HG02623 (cell line): Measurements from ENCODE around the gene CFI.

Experiments used
- ATAC-seq: cut with Tn5 transposase; IDR thresholded peaks from one replicate; pipeline ENCODE4 v1.9.1; 2021; ENCODE audit warnings: moderate library complexity; ENCODE audit not compliant: unreplicated experiment

CFI gene

GRCh38 chr4:109801895-109802319, at the start of gene CFI:
Gene CFI, minus strand, starts transcription at chr4:109801999. Its CDS starts 28 bp downstream, at chr4:109801971.
- no peak for ATAC-seq

GRCh38 chr4:109850601-109851000, 48.8 kb upstream of the CFI start:
- ATAC-seq, result no peak

GRCh38 chr4:109848501-109848900, 46.7 kb upstream of the CFI start:
- ATAC-seq, result no peak

DNA sequence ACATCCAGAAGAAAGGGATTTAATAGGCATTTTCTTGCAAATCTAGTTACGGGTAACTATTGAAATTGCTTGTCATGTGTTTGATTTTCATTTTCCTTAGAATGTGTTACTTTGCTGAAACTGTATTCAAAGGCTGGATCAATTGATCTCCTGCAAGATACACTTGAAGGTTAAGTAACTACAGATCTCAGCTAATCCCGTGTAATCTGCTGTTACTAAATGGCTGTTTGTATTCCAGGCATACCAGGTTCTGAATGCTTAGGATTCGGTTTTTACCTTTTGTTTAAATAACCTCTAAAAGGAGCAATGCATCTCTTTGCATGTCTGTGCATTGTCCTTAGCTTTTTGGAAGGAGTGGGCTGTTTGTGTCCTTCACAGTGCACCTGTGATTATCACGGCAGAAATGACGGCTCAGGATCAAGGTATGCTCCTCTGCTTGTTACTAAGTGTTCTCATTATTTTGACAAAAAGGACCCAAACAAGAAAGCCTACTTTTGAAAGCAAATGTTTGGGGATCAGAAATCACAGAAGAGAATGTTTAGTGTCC, 46.2 kb upstream of the CFI start, which contains the start of gene LRIT3:
Gene LRIT3 (plus strand): TSS at position 212 of the 547 bp plus-strand sequence. CDS start 95 bp downstream, at position 307.
- ATAC-seq, result no peak

DNA sequence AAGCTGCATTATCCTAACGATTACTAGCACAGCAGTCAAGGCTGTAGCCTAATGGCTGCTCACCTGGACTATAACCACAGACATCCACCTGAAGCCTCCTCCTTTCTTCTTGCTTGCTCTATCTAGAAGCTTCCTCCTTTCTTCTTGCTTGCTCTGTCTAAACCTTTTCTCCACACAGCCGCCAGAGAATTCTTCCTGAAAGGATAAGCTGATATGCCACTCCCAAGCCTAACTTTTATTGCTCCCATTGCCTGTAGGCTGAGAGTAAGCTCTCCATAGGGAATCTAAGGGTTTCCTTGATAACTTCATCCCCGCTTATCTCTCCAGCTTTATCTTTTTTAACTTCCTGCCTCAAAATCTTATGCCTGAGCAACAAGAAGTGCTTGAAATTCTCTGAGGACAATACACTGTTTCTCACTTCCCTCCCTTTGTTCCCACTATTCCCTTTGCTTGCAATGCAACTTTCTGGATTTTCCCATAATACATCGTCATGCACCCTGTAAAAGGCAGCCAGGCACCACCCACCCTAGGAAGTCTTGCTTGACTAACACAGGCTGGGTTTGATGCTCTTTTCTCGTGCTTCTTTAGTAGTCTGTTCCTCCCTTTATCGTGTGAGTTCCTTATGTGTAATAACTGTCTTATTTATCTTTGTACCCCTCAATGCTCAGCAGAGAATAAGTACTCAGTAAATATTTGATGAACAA, 44.7 kb upstream of the CFI start:
- no peak for ATAC-seq

DNA sequence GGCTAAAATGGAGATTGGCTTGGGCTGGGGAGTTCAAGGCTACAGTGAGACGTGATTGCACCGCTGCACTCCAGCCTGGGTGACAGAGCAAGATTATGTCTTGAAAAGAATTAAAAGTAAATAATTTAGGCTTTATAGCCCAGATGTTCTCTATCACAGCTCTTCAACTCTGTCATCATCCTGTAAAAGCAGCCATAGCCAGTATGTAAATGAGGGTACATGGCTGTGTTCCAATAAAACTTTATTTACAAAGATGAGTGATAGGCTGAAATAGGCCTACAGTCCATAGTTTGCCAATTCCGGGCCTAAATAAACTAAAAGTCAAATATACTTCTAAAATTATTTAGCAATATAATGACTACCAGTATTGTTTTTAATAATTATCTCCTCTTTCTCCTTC, 35.2 kb upstream of the CFI start:
- no peak for ATAC-seq

DNA sequence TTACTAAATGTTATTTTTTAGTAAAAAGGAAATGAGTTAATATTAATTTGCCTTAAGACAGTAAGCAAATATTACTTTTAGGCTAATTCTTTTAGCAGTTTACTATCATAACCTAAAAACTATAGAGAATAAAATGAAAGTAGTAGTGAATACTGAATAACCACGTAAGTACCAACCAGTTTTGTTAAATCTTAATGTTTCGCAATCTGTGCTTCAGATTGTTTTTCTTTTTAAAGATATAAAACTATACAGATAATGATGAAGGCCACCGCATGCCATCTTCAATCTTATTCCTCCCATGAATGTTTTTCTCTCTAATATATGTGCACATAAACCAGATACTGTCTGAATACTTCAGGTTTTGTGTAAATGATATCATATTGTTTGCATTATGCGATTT, 32.0 kb upstream of the CFI start:
- no peak for ATAC-seq

DNA sequence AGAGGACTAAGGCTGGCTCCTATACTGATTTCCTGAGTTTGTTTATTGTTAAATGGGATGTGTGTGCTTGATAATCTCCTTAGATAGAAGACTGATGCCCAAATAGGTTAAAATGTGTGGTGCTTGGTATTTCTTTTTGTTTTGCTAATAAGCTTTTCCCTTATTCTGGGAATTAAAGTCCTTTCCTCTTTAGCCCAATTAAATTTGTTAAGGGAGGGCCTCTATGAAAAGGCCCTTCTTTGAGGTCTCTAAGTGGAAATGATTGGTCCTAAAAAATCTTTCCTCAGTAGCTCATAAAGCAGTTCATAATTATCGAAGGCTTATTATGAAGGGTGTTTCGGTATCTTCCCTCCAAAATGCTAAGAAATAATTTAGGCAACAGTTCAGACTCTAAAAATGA, 25.9 kb upstream of the CFI start, which contains the start of gene RRH:
Gene RRH (plus strand): TSS at position 301 of the 400 bp plus-strand sequence. CDS start 56 bp downstream, at position 357.
- no peak for ATAC-seq

- ATAC-seq, result peak; percentile 67
Observed at GRCh38 chr4:109826719-109827118, 24.9 kb upstream of the CFI start.

DNA sequence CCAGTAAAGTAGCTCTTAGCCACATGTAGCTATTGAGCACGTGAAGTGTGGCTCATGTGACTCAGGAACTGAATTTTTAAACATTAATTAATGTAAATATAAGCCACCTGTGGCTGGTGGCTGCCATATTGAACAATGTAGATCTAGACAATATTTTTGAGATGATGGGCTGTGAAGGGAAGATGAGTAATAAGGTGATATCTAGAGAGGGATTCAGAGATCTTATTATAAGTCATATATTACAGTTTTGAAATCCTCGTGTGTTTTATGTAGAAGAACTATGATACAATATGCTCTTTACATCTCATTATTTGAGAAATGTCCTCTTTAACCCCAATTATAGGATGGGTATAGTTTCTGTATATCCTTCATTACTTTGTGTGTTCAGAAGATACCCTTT, 19.4 kb upstream of the CFI start:
- ATAC-seq, result no peak

- ATAC-seq, result no peak
Observed at GRCh38 chr4:109820563-109820962, 18.8 kb upstream of the CFI start.

- no peak for ATAC-seq
Observed at GRCh38 chr4:109818268-109818667, 16.5 kb upstream of the CFI start.

- no peak for ATAC-seq
Observed at GRCh38 chr4:109816894-109817293, 15.1 kb upstream of the CFI start.

GRCh38 chr4:109816082-109816442, 14.3 kb upstream of the CFI start:
- ATAC-seq, result no peak

GRCh38 chr4:109815151-109816081, 13.6 kb upstream of the CFI start, which contains the start of gene GAR1:
Gene GAR1, plus strand, starts transcription at chr4:109815762. Its CDS starts 403 bp downstream, at chr4:109816165.
- ATAC-seq, result peak; percentile 99

GRCh38 chr4:109811707-109812106, 9.9 kb upstream of the CFI start:
- ATAC-seq, result no peak

DNA sequence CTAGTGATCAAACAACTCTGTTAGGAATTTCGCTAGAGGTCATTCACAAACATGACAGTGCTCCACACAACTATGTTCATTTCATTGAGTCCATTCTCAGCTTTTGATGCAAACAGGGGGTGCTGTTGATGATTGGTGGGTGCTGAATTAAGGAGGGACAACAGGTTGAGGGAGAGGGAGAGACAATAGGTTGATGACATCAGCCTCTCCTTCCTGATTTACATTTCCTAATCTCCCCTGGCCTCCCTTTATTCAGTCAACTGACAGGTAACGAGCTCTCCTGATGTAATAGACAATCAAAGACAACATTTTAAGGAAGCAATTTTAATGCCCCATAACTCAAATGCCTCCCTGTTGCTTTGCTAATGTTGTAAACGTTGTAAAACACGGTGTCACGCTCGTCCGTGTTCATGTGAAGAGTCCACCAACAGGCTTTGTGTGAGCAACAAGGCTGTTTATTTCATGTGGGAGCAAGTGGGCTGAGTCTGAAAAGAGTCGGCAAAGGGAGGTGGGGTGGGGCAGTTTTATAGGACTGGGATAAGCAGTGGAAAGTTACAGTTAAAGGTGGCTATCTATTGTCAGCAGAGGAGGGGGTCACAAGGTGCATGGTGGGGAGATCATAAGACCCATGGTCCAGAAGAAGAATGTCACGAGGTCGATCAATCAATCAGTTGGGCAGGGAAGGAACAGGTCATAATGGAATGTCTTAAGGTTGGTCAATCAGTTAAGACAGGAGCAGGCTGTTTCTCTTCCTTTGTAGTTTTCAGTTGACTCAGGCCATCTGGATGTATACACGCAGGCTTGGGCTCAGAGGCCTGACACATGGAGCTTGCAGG, 9.0 kb upstream of the CFI start:
- no peak for ATAC-seq

GRCh38 chr4:109809655-109810054, 7.9 kb upstream of the CFI start:
- ATAC-seq, result no peak

GRCh38 chr4:109803924-109804571, 2.2 kb upstream of the CFI start:
- ATAC-seq, result peak; percentile 70
